HL-60 (cell line): ENCODE measurements around the gene MMP2.

Source experiments
- DNase-seq, 2 experiments: peaks; one replicate each; pipeline ENCODE4 v3.0.0-alpha.2; 2010 to 2020; ENCODE audit warnings: low read depth in 1 of 2, low spot score in 1 of 2
- H3K27ac ChIP-seq: fragments of 250-450 bp; sonication (Bioruptor Pico); replicated peaks from 2 replicates; pipeline ENCODE4 v1.5.1; 2020; ENCODE audit warnings: mild to moderate bottlenecking, moderate library complexity
- H3K27me3 ChIP-seq: fragments of 250-450 bp; sonication (Bioruptor Pico); 2 replicates; pipeline ENCODE4 v1.5.1; 2021; ENCODE audit warnings: mild to moderate bottlenecking, moderate library complexity; ENCODE audit not compliant: insufficient read depth, poor library complexity, severe bottlenecking
- H3K4me3 ChIP-seq: replicated peaks from 2 replicates; pipeline ENCODE4 v1.5.1; 2011; ENCODE audit warnings: mild to moderate bottlenecking, control low read depth, low read length; ENCODE audit not compliant: insufficient read depth
- GABPA ChIP-seq: IDR thresholded peaks from 2 replicates; pipeline ENCODE4 v1.6.1; 2012; ENCODE audit warnings: low read depth
- POLR2AphosphoS5 ChIP-seq: IDR thresholded peaks from 2 replicates; pipeline ENCODE4 v1.6.1; 2012; ENCODE audit warnings: low read depth
- REST ChIP-seq: IDR thresholded peaks from 2 replicates; pipeline ENCODE4 v1.6.1; 2012; ENCODE audit warnings: low read depth; ENCODE audit not compliant: insufficient replicate concordance
- SPI1 ChIP-seq: IDR thresholded peaks from 2 replicates; pipeline ENCODE4 v1.6.1; 2012; ENCODE audit warnings: low read depth, mild to moderate bottlenecking, borderline replicate concordance
- TF ChIP-seq, protein P1 (sequence below): IDR thresholded peaks from one replicate; pipeline ENCODE4 v1.5.1; 2011; ENCODE audit warnings: low read length, control low read depth, inconsistent platforms; ENCODE audit not compliant: insufficient read depth

Gene MMP2

DNA sequence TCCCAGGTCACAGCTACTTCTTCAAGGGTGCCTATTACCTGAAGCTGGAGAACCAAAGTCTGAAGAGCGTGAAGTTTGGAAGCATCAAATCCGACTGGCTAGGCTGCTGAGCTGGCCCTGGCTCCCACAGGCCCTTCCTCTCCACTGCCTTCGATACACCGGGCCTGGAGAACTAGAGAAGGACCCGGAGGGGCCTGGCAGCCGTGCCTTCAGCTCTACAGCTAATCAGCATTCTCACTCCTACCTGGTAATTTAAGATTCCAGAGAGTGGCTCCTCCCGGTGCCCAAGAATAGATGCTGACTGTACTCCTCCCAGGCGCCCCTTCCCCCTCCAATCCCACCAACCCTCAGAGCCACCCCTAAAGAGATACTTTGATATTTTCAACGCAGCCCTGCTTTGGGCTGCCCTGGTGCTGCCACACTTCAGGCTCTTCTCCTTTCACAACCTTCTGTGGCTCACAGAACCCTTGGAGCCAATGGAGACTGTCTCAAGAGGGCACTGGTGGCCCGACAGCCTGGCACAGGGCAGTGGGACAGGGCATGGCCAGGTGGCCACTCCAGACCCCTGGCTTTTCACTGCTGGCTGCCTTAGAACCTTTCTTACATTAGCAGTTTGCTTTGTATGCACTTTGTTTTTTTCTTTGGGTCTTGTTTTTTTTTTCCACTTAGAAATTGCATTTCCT lies 26.5 kb downstream of the MMP2 start:
- Histone ChIP-seq H3K27ac (no peak overlapping the region), H3K27me3 (no peaks in the 10 kb centered on the region), H3K4me3 (no peak overlapping the region)
- no peak for DNase-seq
- no peak for TF ChIP-seq POLR2AphosphoS5
- TF ChIP-seq REST: no peak
- TF ChIP-seq, protein P1, sequence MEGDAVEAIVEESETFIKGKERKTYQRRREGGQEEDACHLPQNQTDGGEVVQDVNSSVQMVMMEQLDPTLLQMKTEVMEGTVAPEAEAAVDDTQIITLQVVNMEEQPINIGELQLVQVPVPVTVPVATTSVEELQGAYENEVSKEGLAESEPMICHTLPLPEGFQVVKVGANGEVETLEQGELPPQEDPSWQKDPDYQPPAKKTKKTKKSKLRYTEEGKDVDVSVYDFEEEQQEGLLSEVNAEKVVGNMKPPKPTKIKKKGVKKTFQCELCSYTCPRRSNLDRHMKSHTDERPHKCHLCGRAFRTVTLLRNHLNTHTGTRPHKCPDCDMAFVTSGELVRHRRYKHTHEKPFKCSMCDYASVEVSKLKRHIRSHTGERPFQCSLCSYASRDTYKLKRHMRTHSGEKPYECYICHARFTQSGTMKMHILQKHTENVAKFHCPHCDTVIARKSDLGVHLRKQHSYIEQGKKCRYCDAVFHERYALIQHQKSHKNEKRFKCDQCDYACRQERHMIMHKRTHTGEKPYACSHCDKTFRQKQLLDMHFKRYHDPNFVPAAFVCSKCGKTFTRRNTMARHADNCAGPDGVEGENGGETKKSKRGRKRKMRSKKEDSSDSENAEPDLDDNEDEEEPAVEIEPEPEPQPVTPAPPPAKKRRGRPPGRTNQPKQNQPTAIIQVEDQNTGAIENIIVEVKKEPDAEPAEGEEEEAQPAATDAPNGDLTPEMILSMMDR: no peak

DNA sequence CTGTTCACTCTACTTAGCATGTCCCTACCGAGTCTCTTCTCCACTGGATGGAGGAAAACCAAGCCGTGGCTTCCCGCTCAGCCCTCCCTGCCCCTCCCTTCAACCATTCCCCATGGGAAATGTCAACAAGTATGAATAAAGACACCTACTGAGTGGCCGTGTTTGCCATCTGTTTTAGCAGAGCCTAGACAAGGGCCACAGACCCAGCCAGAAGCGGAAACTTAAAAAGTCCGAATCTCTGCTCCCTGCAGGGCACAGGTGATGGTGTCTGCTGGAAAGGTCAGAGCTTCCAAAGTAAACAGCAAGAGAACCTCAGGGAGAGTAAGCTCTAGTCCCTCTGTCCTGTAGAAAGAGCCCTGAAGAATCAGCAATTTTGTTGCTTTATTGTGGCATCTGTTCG lies 27.1 kb downstream of the MMP2 start:
- Histone ChIP-seq H3K27ac (no peak overlapping the region), H3K4me3 (no peak overlapping the region), H3K27me3 (no peaks in the 10 kb centered on the region)
- no peak for DNase-seq
- TF ChIP-seq REST: no peak
- TF ChIP-seq, protein P1: no peak
- no peak for TF ChIP-seq SPI1
- no peak for TF ChIP-seq POLR2AphosphoS5
- TF ChIP-seq GABPA: no peak

- H3K27ac ChIP-seq: no peak overlapping the region
These were observed 27.7 kb downstream of the MMP2 start for GRCh38 chr16:55506708-55507107.

More at GRCh38 chr16:55506708-55507107, 27.7 kb downstream of the MMP2 start:
- Histone ChIP-seq H3K27me3 (no peaks in the 10 kb centered on the region), H3K4me3 (no peak overlapping the region)
- TF ChIP-seq POLR2AphosphoS5 (no peak), REST (no peak), GABPA (no peak), SPI1 (no peak)
- TF ChIP-seq, protein P1: no peak
- DNase-seq: no peak
